B cell (primary cell): Measurements from ENCODE around the gene GP1BB. TPM values are rescaled to one million over a fixed set of nuclear protein-coding genes. Genes with fewer than 3 reads are reported as not detected.

Source experiments
- ATAC-seq: fragments of 200-7000 bp; cut with Tn5 transposase; one replicate; pipeline ENCODE4 v1.10.0; 2021; ENCODE audit warnings: low read depth, mild to moderate bottlenecking, moderate number of reproducible peaks, moderate library complexity
- CTCF ChIA-PET: fragments of 350-600 bp; sonication (Branson Sonifier 250); formaldehyde crosslinking; loops from one replicate; lab custom pipeline; 2021; ENCODE audit warnings: antibody characterized with exemption, inconsistent platforms; lab: Charles Lee
- POLR2A ChIA-PET: fragments of 350-600 bp; sonication (Branson Sonifier 250); formaldehyde crosslinking; loops from one replicate; lab custom pipeline; 2021; ENCODE audit warnings: antibody characterized with exemption; lab: Charles Lee
- DNase-seq: peaks from one replicate; pipeline ENCODE4 v3.0.0; 2013
- H2AFZ ChIP-seq: 2 replicates; pipeline ENCODE4 v1.6.1; 2012; ENCODE audit warnings: mild to moderate bottlenecking, low read depth, low read length; ENCODE audit not compliant: insufficient read depth, poor library complexity, severe bottlenecking
- H3K27ac ChIP-seq, 2 donors: 1 replicate in 1 of 2; 2 replicates in 1 of 2; pipeline ENCODE4 v1.5.1; 2012 to 2013; ENCODE audit warnings: low read length in 2 of 2, mild to moderate bottlenecking in 2 of 2, moderate library complexity in 1 of 2
- H3K27me3 ChIP-seq, 4 experiments: fragments of 200-600 bp in 1 of 4; sonication (generic) in 1 of 4; replicated peaks in 1 of 4; 1 replicate in 2 of 4; 2 replicates in 2 of 4; pipeline versions ENCODE4 v1.6.1 to v1.7.0; 2013 to 2016; ENCODE audit warnings: low read length in 3 of 4, mild to moderate bottlenecking in 2 of 4, mixed read lengths in 1 of 4, moderate library complexity in 1 of 4; ENCODE audit not compliant: insufficient read depth in 4 of 4, control insufficient read depth in 3 of 4; ENCODE audit errors: control extremely low read depth in 1 of 4
- H3K36me3 ChIP-seq, 2 experiments: replicated peaks in 1 of 2; 1 replicate in 1 of 2; 2 replicates in 1 of 2; pipeline versions ENCODE4 v1.6.1 to v1.7.1; 2013; ENCODE audit warnings: low read length in 1 of 2; ENCODE audit not compliant: insufficient read depth in 2 of 2, control insufficient read depth in 1 of 2; ENCODE audit errors: control extremely low read depth in 1 of 2, extremely low read depth in 1 of 2
- H3K4me1 ChIP-seq, 2 donors: fragments of 200-600 bp in 1 of 2; sonication (generic) in 1 of 2; 1 replicate in 1 of 2; 2 replicates in 1 of 2; pipeline versions ENCODE4 v1.5.1 to v1.6.1; 2013 to 2017; ENCODE audit warnings: low read length in 2 of 2; ENCODE audit not compliant: control insufficient read depth in 2 of 2, insufficient read depth in 2 of 2
- H3K4me2 ChIP-seq: replicated peaks from 2 replicates; pipeline ENCODE3; 2012; ENCODE audit warnings: mild to moderate bottlenecking, low read depth, low read length; ENCODE audit not compliant: poor library complexity, severe bottlenecking
- H3K4me3 ChIP-seq, 5 experiments: fragments of 200-600 bp in 1 of 5; sonication (generic) in 1 of 5; 1 replicate in 3 of 5; 2 replicates in 2 of 5; pipeline versions ENCODE4 v1.5.1 to v1.7.0; 2011 to 2016; ENCODE audit warnings: low read length in 4 of 5, mild to moderate bottlenecking in 4 of 5, low read depth in 2 of 5, control low read depth in 1 of 5, moderate library complexity in 1 of 5; ENCODE audit not compliant: insufficient read depth in 1 of 5; ENCODE audit errors: control extremely low read depth in 1 of 5, extremely low read depth in 1 of 5
- H3K79me2 ChIP-seq: fragments of 200-600 bp; sonication (generic); one replicate; pipeline ENCODE4 v1.6.0; 2016; ENCODE audit warnings: low read length; ENCODE audit not compliant: control insufficient read depth, insufficient read depth
- H3K9ac ChIP-seq: fragments of 200-600 bp; sonication (generic); 2 replicates; pipeline ENCODE4 v1.6.1; 2017; ENCODE audit warnings: mild to moderate bottlenecking, low read length, moderate library complexity
- H3K9me3 ChIP-seq, 3 donors: one replicate each; pipeline versions ENCODE4 v1.6.1 to v1.7.1; 2013; ENCODE audit warnings: low read length in 2 of 3; ENCODE audit not compliant: control insufficient read depth in 2 of 3, insufficient read depth in 1 of 3; ENCODE audit errors: control extremely low read depth in 1 of 3
- H4K20me1 ChIP-seq: 2 replicates; pipeline ENCODE4 v1.6.0; 2012; ENCODE audit warnings: mild to moderate bottlenecking, low read length; ENCODE audit not compliant: insufficient read depth, control insufficient read depth, poor library complexity, severe bottlenecking
- H3K27ac Mint-ChIP-seq: one replicate; pipeline ENCODE4 v1.8.0; 2021; ENCODE audit warnings: mixed read lengths
- H3K27me3 Mint-ChIP-seq: one replicate; pipeline ENCODE4 v1.8.0; 2021; ENCODE audit warnings: mixed read lengths
- H3K4me1 Mint-ChIP-seq: one replicate; pipeline ENCODE4 v1.8.0; 2021; ENCODE audit warnings: mixed read lengths
- H3K4me3 Mint-ChIP-seq: one replicate; pipeline ENCODE4 v1.8.0; 2021; ENCODE audit warnings: mixed read lengths
- H3K9me3 Mint-ChIP-seq: one replicate; pipeline ENCODE4 v1.8.0; 2022; ENCODE audit warnings: mixed read lengths; ENCODE audit not compliant: insufficient read depth
- EZH2 ChIP-seq: IDR thresholded peaks from 2 replicates; pipeline ENCODE4 v1.6.1; 2012; ENCODE audit warnings: borderline replicate concordance, low read depth, mild to moderate bottlenecking, moderate library complexity, low read length; ENCODE audit not compliant: insufficient read depth, poor library complexity, severe bottlenecking
- WGBS: methylation state at CpG from one replicate; pipeline ENCODE4 v1.1.5; 2013; ENCODE audit warnings: missing lambda C conversion rate; ENCODE audit not compliant: insufficient coverage; 5-methylcytosine and 5-hydroxymethylcytosine counted together
- intact Hi-C: fragments of 100-400 bp; cut with micrococcal nuclease; formaldehyde crosslinking; loops from one replicate; pipeline ENCODE4 v1.10.0; 2022
- polyA plus RNA-seq: library from polyadenylated mRNA; depleted of rRNA; stranded (reverse); fragments of >200 nt; gene quantifications from 2 replicates; pipeline ENCODE4 v1.2.3, GENCODE V29; 2012
- total RNA-seq, 2 donors: library from RNA; stranded (reverse); fragments of 120-200 nt in 1 of 2; gene quantifications; 1 replicate in 1 of 2; 2 replicates in 1 of 2; pipeline versions ENCODE4 v1.2.3 to v1.2.4, GENCODE V29; 2013 to 2022
- TF ChIP-seq, protein P1 (sequence below): fragments of 200-600 bp; IDR thresholded peaks from one replicate; pipeline ENCODE4 v1.8.0; 2022; ENCODE audit warnings: antibody characterized with exemption, mild to moderate bottlenecking

The GP1BB gene
- total and polyA plus RNA-seq, 2 donors (not counting 1 experiment from before 2014, with no cell fraction given), result 0.31 TPM; not detected in 1

DNA sequence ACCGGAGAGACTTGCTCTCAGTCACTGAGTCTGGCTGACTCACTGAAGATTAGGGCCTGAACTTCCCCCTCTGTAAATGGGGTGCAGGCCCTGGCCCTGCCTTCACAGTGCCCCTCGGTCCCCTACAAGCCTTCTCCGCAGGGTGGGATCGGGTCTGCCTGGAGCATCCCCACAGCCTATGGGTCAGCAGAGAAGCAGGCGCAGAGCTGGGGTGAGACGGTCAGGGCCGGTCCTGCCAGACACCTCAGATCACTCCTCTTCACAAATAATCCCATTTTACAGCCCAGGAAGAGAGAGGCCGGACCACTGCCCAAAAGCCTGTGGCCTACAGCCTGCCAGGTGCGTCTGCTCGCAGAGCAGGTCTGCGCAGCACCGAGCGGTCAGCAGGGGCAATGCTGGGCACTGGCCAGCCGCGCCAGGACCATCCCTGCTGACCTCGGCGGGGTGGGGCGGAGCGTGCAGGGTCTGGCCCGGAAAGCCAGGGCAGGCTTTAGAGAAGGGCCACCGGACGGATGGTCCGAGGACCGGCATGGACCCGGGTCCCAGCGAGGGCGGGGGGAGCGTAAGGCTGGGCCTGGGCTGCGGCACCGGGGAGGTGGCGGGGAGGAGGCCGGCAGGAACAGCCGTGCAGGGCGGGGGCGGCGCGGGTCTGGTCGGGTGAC, 9.6 kb upstream of the GP1BB start:
- peaks cover 0 to 8% (median 0%) of the 10 kb centered on the region in 3 donors for H3K9me3 ChIP-seq
- no peak overlapping the region for H3K4me3 ChIP-seq
- no peak overlapping the region for H3K27ac Mint-ChIP-seq
- intact Hi-C loops, result no loop called here
- no peak overlapping the region for H2AFZ ChIP-seq
- POLR2A ChIA-PET, result no interaction called here
- DNase-seq (peak; percentile 12), ATAC-seq (no peak)
- WGBS, result 34% methylated on average over 36 of the region's 38 CpGs
- peaks cover 27% of the 10 kb centered on the region for H3K27me3 Mint-ChIP-seq
- H3K9me3 Mint-ChIP-seq, result no peaks in the 10 kb centered on the region
- H3K4me1 Mint-ChIP-seq, result peaks cover 7% of the 10 kb centered on the region
- H3K27me3 ChIP-seq, result peaks cover 0 to 45% (median 17%) of the 10 kb centered on the region in 4 experiments
- H3K4me1 ChIP-seq, result peaks cover 17 to 21% of the 10 kb centered on the region in 2 donors
- H3K36me3 ChIP-seq, result no peaks in the 10 kb centered on the region
- CTCF ChIA-PET, result no interaction called here
- no peaks in the 10 kb centered on the region for H4K20me1 ChIP-seq
- H3K27ac ChIP-seq, result no peak overlapping the region
- no peaks in the 10 kb centered on the region for H3K79me2 ChIP-seq
- H3K4me3 Mint-ChIP-seq, result peak overlapping the region; percentile 80
- H3K9ac ChIP-seq, result no peak overlapping the region
- TF ChIP-seq EZH2, result no peak
- TF ChIP-seq, protein P1, sequence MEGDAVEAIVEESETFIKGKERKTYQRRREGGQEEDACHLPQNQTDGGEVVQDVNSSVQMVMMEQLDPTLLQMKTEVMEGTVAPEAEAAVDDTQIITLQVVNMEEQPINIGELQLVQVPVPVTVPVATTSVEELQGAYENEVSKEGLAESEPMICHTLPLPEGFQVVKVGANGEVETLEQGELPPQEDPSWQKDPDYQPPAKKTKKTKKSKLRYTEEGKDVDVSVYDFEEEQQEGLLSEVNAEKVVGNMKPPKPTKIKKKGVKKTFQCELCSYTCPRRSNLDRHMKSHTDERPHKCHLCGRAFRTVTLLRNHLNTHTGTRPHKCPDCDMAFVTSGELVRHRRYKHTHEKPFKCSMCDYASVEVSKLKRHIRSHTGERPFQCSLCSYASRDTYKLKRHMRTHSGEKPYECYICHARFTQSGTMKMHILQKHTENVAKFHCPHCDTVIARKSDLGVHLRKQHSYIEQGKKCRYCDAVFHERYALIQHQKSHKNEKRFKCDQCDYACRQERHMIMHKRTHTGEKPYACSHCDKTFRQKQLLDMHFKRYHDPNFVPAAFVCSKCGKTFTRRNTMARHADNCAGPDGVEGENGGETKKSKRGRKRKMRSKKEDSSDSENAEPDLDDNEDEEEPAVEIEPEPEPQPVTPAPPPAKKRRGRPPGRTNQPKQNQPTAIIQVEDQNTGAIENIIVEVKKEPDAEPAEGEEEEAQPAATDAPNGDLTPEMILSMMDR, result no peak
- peak overlapping the region; percentile 80 for H3K4me2 ChIP-seq

DNA sequence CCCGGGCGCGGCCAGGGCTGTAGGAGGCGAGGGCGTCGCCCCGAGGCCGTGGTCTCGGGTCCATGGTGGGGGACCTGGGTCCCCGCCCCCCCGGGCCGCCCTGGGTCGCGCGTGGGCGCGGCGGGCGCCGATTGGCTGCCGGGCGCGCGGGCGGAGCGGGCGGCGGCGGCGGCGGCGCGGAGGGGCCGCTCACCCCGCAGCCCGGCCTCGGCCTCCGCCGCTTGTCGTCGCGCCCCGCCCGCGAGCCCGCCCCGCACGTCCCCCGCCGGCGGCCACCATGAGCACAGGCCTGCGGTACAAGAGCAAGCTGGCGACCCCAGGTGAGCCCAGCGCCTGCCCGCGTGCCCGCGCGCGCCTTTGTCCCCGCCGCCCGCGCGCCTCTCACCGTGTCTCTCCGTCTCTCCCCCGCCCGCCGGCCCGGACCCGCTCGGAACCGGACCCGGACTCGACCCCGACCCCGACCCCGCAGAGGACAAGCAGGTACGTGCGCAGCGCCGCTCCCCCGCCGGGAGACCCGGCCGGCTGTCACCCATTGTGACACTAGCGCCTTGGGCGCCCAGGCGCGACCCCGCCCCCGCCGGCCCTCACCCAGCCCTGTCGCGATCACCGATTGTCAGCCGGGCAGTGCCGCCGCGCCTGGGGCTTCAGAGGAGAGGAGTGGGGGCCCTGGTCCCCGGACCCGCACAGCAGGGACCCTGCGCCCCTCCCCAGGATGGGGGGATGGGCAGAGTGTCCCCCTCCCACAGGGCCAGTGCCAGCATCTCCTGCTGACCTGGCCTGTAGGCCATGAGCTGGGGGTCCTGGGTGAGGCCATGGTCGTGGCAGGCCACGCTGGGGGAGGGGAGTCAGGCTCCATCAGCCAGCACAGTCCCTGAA, 8.8 kb upstream of the GP1BB start, which contains the start of gene SEPTIN5:
TSS of gene SEPTIN5 (plus strand) at position 192 of the 876 bp plus-strand sequence. CDS start at position 278, 86 bp downstream.
- Histone ChIP-seq H3K27me3 (peaks cover 0 to 51% (median 17%) of the 10 kb centered on the region in 4 experiments), H3K79me2 (no peaks in the 10 kb centered on the region), H2AFZ (peak within 1 kb of the TSS; percentile 60), H3K36me3 (no peaks in the 10 kb centered on the region), H3K4me1 (peaks cover 17 to 26% of the 10 kb centered on the region in 2 donors), H3K4me2 (peak within 1 kb of the TSS; percentile 80), H3K9ac (peak within 1 kb of the TSS; percentile 42), H3K4me3 (peak within 1 kb of the TSS in 3 of 5 experiments; percentile 23 to 41 (median 38)), H4K20me1 (no peaks in the 10 kb centered on the region), H3K9me3 (peaks cover 0 to 8% (median 0%) of the 10 kb centered on the region in 3 donors), H3K27ac (no peak within 1 kb of the TSS)
- Mint-ChIP-seq H3K4me1 (peaks cover 10% of the 10 kb centered on the region), H3K27ac (no peak within 1 kb of the TSS), H3K4me3 (peak within 1 kb of the TSS; percentile 80), H3K9me3 (no peaks in the 10 kb centered on the region), H3K27me3 (peaks cover 27% of the 10 kb centered on the region)
- ChIA-PET POLR2A (no interaction called here), CTCF (no interaction called here)
- 2% methylated on average over 101 of the region's 106 CpGs for WGBS
- peak; percentile 23 for DNase-seq
- ATAC-seq, result no peak
- TF ChIP-seq, protein P1, result no peak
- peak; percentile 51 for TF ChIP-seq EZH2
- intact Hi-C loops, result no loop called here
